SK-N-SH (cell line): ENCODE results near the gene MLLT3.

Experiments
- POLR2AphosphoS5 ChIP-seq: IDR thresholded peaks from 2 replicates; pipeline ENCODE4 v1.6.1; 2012; ENCODE audit warnings: low read depth, low read length
- TF ChIP-seq, protein P1 (sequence below): fragments of 200-600 bp; sonication (generic); IDR thresholded peaks from 2 replicates; pipeline ENCODE4 v1.6.1; 2017; ENCODE audit warnings: antibody characterized with exemption, mild to moderate bottlenecking, moderate library complexity

DNA sequence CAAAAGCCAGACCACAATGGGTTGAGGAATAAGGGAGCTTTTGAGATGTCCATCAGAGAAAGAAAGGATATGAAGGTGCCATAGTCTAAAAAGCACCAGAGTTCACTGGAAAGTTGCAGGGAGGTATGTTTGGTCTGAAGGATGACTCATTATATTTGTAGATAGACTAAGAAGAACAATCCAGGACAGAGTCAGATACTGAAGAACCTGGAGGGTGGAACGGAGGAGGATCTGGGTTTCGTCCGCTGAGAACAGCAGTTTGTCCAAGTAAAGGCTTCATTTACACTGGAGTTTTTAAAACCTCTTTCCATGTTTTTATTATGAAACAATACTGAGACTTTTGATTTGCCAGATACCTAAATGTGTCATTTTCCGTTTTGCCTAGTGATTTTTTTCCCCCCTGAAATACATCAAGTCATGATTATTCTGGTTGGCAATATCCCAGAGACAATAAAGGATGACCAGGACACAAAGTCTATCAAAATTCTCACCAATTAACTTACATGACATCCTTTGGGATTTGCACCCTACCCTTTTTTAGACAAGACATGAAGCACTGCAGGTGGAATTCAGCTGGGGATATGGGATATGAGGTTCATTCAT, 219.9 kb downstream of the MLLT3 start:
- TF ChIP-seq, protein P1, sequence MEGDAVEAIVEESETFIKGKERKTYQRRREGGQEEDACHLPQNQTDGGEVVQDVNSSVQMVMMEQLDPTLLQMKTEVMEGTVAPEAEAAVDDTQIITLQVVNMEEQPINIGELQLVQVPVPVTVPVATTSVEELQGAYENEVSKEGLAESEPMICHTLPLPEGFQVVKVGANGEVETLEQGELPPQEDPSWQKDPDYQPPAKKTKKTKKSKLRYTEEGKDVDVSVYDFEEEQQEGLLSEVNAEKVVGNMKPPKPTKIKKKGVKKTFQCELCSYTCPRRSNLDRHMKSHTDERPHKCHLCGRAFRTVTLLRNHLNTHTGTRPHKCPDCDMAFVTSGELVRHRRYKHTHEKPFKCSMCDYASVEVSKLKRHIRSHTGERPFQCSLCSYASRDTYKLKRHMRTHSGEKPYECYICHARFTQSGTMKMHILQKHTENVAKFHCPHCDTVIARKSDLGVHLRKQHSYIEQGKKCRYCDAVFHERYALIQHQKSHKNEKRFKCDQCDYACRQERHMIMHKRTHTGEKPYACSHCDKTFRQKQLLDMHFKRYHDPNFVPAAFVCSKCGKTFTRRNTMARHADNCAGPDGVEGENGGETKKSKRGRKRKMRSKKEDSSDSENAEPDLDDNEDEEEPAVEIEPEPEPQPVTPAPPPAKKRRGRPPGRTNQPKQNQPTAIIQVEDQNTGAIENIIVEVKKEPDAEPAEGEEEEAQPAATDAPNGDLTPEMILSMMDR = no peak
- no peak for TF ChIP-seq POLR2AphosphoS5
